ENCODE measurements around the gene STX19. TPM values are rescaled to one million over a fixed set of nuclear protein-coding genes. Genes with fewer than 3 reads are reported as not detected.

The STX19 gene
- total and polyA plus RNA-seq, 2 of the 13 experiments (the other 11 are each of a cell fraction or from before 2014, with no cell fraction given), result not detected

DNA sequence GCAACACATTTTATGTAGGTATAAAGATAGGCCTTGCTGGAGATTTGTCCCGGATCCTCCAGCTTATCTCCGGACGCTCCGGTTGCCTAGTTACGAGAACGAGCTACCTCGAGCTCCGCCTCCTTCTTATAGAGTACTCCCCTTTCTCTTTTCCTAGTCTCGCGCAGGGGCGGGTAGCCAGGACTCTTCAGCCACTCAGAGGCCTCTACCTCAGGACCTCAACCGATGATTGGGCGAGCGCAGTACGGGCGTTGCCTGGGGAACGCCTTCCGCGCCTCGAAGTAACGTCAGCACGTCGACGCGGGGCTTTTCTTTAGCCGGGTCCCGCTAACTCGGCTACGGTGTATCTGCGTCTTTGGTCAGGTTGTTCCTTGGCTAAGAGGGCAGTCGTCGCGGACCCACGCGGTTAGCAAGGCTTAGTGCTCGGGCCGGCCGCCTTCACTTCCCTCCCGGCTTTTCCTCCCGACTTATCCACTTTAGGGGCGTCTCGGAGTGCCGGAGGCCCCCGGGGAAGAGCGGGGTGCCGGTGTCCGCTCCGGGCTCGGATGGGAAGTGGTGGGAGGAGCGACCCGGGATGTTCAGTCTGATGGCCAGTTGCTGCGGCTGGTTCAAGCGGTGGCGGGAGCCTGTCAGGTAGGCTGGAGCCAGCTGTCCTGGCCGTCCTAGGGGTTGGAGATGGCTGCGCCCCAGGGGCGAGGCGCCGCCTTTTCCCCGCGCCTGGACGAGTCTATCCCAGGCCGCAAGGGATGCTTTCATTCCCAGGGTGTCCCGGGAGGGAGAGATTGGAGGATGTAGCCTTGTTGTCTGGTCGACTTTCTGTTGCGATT, 48.3 kb downstream of the STX19 start, which contains the start of gene ARL13B (continued):
- TF ChIP-seq, protein P1, sequence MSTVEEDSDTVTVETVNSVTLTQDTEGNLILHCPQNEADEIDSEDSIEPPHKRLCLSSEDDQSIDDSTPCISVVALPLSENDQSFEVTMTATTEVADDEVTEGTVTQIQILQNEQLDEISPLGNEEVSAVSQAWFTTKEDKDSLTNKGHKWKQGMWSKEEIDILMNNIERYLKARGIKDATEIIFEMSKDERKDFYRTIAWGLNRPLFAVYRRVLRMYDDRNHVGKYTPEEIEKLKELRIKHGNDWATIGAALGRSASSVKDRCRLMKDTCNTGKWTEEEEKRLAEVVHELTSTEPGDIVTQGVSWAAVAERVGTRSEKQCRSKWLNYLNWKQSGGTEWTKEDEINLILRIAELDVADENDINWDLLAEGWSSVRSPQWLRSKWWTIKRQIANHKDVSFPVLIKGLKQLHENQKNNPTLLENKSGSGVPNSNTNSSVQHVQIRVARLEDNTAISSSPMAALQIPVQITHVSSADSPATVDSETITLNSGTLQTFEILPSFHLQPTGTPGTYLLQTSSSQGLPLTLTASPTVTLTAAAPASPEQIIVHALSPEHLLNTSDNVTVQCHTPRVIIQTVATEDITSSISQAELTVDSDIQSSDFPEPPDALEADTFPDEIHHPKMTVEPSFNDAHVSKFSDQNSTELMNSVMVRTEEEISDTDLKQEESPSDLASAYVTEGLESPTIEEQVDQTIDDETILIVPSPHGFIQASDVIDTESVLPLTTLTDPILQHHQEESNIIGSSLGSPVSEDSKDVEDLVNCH (CRISPR knock-in tag; IDR thresholded peaks at IDR 0.05), result no peak
- TF ChIP-seq MEF2D (CRISPR knock-in tag; IDR thresholded peaks at IDR 0.05) (peak; percentile 76), HMG20A (CRISPR knock-in tag; IDR thresholded peaks at IDR 0.05; ENCODE audit: borderline replicate concordance) (no peak), ZIK1 (CRISPR knock-in tag; IDR thresholded peaks at IDR 0.05; ENCODE audit: borderline replicate concordance, low read depth) (no peak), JUN (CRISPR knock-in tag; IDR thresholded peaks at IDR 0.05) (no peak), SMYD3 (CRISPR knock-in tag; IDR thresholded peaks at IDR 0.05) (no peak), AGO2 (optimal IDR thresholded peaks at IDR 0.05; ENCODE audit: low read depth, low read length) (peak; percentile 67), ZNF335 (CRISPR knock-in tag; IDR thresholded peaks at IDR 0.05) (peak; percentile 66; the same call in 1 of the 2 replicates), KLF16 (CRISPR knock-in tag; IDR thresholded peaks at IDR 0.05) (peak in 1 of 2 experiments; percentile 23; a peak in 1 of 4 replicates), MLLT10 (CRISPR knock-in tag; IDR thresholded peaks at IDR 0.05) (no peak), IKZF1 (IDR thresholded peaks at IDR 0.05) (no peak)
- TF ChIP-seq, protein P2, sequence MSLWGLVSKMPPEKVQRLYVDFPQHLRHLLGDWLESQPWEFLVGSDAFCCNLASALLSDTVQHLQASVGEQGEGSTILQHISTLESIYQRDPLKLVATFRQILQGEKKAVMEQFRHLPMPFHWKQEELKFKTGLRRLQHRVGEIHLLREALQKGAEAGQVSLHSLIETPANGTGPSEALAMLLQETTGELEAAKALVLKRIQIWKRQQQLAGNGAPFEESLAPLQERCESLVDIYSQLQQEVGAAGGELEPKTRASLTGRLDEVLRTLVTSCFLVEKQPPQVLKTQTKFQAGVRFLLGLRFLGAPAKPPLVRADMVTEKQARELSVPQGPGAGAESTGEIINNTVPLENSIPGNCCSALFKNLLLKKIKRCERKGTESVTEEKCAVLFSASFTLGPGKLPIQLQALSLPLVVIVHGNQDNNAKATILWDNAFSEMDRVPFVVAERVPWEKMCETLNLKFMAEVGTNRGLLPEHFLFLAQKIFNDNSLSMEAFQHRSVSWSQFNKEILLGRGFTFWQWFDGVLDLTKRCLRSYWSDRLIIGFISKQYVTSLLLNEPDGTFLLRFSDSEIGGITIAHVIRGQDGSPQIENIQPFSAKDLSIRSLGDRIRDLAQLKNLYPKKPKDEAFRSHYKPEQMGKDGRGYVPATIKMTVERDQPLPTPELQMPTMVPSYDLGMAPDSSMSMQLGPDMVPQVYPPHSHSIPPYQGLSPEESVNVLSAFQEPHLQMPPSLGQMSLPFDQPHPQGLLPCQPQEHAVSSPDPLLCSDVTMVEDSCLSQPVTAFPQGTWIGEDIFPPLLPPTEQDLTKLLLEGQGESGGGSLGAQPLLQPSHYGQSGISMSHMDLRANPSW (CRISPR knock-in tag; IDR thresholded peaks at IDR 0.05; ENCODE audit: borderline replicate concordance), result no peak
- TF ChIP-seq, protein P3, sequence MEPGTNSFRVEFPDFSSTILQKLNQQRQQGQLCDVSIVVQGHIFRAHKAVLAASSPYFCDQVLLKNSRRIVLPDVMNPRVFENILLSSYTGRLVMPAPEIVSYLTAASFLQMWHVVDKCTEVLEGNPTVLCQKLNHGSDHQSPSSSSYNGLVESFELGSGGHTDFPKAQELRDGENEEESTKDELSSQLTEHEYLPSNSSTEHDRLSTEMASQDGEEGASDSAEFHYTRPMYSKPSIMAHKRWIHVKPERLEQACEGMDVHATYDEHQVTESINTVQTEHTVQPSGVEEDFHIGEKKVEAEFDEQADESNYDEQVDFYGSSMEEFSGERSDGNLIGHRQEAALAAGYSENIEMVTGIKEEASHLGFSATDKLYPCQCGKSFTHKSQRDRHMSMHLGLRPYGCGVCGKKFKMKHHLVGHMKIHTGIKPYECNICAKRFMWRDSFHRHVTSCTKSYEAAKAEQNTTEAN (CRISPR knock-in tag; conservative IDR thresholded peaks at IDR 0.05), result 0 out of 2 replicates have a peak, but pooled peaks have one; percentile 33
- TF ChIP-seq, protein P4, sequence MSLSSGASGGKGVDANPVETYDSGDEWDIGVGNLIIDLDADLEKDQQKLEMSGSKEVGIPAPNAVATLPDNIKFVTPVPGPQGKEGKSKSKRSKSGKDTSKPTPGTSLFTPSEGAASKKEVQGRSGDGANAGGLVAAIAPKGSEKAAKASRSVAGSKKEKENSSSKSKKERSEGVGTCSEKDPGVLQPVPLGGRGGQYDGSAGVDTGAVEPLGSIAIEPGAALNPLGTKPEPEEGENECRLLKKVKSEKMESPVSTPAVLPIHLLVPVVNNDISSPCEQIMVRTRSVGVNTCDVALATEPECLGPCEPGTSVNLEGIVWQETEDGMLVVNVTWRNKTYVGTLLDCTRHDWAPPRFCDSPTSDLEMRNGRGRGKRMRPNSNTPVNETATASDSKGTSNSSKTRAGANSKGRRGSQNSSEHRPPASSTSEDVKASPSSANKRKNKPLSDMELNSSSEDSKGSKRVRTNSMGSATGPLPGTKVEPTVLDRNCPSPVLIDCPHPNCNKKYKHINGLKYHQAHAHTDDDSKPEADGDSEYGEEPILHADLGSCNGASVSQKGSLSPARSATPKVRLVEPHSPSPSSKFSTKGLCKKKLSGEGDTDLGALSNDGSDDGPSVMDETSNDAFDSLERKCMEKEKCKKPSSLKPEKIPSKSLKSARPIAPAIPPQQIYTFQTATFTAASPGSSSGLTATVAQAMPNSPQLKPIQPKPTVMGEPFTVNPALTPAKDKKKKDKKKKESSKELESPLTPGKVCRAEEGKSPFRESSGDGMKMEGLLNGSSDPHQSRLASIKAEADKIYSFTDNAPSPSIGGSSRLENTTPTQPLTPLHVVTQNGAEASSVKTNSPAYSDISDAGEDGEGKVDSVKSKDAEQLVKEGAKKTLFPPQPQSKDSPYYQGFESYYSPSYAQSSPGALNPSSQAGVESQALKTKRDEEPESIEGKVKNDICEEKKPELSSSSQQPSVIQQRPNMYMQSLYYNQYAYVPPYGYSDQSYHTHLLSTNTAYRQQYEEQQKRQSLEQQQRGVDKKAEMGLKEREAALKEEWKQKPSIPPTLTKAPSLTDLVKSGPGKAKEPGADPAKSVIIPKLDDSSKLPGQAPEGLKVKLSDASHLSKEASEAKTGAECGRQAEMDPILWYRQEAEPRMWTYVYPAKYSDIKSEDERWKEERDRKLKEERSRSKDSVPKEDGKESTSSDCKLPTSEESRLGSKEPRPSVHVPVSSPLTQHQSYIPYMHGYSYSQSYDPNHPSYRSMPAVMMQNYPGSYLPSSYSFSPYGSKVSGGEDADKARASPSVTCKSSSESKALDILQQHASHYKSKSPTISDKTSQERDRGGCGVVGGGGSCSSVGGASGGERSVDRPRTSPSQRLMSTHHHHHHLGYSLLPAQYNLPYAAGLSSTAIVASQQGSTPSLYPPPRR (CRISPR knock-in tag; IDR thresholded peaks at IDR 0.05; ENCODE audit: borderline replicate concordance), result no peak
- TF ChIP-seq, protein P5, sequence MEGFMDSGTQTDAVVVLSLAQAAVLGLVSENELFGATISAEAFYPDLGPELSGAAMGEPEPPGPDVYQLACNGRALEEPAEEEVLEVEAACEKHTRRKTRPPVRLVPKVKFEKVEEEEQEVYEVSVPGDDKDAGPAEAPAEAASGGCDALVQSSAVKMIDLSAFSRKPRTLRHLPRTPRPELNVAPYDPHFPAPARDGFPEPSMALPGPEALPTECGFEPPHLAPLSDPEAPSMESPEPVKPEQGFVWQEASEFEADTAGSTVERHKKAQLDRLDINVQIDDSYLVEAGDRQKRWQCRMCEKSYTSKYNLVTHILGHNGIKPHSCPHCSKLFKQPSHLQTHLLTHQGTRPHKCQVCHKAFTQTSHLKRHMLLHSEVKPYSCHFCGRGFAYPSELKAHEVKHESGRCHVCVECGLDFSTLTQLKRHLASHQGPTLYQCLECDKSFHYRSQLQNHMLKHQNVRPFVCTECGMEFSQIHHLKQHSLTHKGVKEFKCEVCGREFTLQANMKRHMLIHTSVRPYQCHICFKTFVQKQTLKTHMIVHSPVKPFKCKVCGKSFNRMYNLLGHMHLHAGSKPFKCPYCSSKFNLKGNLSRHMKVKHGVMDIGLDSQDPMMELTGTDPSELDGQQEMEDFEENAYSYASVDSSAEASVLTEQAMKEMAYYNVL (CRISPR knock-in tag; IDR thresholded peaks at IDR 0.05; ENCODE audit: borderline replicate concordance), result 0 out of 2 replicates have a peak, but pooled peaks have one; percentile 39
